Fibroblast of mammary gland (primary cell): ENCODE data around the gene ATP13A1.

ENCODE experiments used
- DNase-seq: peaks from one replicate; pipeline ENCODE4 v3.0.0-alpha.2; 2010; ENCODE audit warnings: low read depth
- H3K4me3 ChIP-seq: 2 replicates; pipeline ENCODE4 v1.5.1; 2011; ENCODE audit warnings: low read depth, mild to moderate bottlenecking, low read length, moderate library complexity; ENCODE audit not compliant: control insufficient read depth
- TF ChIP-seq, protein P1 (sequence below): conservative IDR thresholded peaks from 2 replicates; pipeline ENCODE4 v1.5.1; 2011; ENCODE audit warnings: low read depth, low read length, inconsistent platforms; ENCODE audit not compliant: control insufficient read depth, insufficient read depth

Gene ATP13A1

DNA sequence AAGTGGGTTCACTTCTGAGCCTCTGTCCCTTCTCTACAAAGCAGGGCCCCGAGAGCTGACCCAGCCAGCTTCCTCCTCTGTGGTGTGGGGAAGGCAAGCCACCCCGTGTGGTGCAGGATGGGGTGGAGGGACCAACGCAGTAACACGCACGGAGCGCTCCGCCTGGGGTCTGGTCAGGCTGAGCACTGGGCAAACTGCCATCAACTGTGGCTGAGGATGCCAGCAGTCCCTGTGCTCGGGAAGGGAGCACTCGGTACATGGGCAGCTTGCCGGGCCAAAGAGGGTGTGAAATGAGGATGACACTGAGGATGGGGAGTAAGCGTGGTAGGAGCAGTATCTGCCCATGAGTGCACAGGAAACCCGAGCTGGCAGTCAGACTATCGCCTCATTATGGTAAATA is 12.4 kb downstream of the ATP13A1 start:
- DNase-seq = no peak
- H3K4me3 ChIP-seq = no peak overlapping the region
- TF ChIP-seq, protein P1, sequence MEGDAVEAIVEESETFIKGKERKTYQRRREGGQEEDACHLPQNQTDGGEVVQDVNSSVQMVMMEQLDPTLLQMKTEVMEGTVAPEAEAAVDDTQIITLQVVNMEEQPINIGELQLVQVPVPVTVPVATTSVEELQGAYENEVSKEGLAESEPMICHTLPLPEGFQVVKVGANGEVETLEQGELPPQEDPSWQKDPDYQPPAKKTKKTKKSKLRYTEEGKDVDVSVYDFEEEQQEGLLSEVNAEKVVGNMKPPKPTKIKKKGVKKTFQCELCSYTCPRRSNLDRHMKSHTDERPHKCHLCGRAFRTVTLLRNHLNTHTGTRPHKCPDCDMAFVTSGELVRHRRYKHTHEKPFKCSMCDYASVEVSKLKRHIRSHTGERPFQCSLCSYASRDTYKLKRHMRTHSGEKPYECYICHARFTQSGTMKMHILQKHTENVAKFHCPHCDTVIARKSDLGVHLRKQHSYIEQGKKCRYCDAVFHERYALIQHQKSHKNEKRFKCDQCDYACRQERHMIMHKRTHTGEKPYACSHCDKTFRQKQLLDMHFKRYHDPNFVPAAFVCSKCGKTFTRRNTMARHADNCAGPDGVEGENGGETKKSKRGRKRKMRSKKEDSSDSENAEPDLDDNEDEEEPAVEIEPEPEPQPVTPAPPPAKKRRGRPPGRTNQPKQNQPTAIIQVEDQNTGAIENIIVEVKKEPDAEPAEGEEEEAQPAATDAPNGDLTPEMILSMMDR = no peak

DNA sequence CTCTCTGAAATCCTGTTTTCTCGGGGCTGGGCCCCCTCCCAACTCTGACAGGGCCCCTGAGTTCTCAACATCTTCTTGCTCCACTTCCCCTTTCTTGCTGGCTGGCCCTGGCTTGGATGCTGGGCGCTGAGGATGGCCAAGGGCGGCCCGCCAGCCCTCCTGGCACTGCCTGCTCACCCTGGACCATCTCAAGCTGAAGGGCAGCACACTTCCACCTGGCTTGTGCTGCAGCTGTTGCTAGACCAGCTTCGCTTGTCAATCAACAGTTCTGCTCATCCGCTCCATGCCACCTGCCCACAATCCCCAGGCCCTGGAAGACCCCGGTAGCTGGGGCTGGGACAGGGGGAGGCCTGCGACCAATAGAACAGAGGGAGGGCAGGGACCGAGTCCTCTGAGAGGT is 13.1 kb downstream of the ATP13A1 start:
- TF ChIP-seq, protein P1 = no peak
- no peak overlapping the region for H3K4me3 ChIP-seq
- DNase-seq = no peak

DNA sequence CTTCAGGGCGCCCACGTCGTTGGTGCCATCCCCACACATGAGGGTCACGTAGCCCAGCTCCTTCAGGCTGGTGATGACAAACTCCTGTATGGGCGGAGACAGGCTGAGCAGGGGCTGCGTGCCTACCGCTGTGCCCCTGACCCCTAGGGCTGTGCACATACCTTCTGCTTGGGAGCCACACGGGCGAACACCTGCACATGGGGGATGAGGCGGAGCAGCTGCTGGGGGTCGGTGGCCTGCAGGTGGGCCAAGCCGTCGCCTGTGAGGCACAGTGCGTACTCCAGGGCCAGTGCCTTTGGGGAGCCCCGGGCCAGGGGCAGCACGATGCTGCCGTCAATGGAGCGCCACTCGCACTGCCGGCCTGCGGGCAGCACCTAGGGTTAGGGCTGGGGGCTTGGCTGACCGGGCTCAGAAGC is 13.9 kb downstream of the ATP13A1 start:
- no peak for DNase-seq
- TF ChIP-seq, protein P1 = no peak
- no peak overlapping the region for H3K4me3 ChIP-seq

DNA sequence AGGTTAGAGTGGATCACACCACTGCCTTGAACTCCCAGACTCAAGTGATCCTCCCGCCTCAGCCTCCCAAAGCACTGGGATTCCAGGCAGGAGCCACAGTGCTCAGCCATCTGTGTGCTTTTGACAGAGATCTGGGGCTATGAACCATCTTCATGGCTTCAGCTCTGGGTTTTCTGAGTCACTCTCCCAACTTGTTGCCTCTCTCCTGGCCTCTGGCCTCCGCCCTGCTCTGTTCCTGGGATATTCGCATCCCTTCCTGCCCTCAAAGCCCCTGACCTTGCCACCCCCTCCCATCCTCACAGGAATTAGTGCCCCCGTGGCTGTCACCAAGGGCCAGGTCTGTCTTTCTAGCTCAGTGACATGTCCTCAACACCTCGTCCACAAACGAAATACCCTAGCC is 14.3 kb downstream of the ATP13A1 start:
- DNase-seq = no peak
- H3K4me3 ChIP-seq = no peak overlapping the region
- TF ChIP-seq, protein P1 = no peak

DNA sequence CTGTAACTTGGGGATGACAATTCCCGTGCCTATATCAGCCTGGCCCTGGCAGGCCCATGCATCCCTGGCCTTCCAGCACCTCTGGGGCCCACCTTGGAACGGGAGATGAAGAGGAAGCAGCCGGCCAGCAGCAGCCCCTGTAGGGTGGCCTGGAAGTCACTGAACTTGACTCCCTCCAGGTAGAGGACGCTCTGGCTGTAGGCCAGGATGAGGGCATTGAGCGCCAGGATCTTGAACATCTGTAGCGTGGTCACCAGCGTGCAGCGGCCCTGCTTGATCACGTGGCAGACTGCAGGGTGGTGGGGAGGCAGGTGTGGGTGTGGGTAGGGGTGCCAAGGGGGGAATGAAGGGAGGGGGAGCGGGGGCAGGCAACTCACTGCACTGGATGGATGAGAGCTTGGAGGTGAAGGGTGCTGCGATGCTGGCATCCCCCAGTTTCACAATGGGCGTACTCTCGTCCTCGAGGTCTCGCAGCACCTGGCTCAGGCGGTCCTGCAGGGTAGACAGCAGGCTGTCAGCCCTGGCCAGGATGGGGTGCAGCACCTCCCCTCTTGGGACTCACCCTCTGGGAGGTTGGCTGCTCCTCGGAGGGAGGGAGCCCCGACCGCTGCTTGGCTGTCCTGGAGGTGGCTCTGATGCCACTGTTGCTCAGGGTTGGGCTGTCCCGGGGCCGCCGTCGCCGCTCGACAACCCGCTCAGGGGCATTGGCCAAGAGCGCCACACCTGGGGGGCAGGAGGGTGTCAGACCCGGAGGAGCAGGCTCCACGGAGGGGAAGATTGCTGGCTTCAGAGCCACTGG is 16.2 kb downstream of the ATP13A1 start:
- TF ChIP-seq, protein P1 = no peak
- DNase-seq = no peak
- no peak overlapping the region for H3K4me3 ChIP-seq

DNA sequence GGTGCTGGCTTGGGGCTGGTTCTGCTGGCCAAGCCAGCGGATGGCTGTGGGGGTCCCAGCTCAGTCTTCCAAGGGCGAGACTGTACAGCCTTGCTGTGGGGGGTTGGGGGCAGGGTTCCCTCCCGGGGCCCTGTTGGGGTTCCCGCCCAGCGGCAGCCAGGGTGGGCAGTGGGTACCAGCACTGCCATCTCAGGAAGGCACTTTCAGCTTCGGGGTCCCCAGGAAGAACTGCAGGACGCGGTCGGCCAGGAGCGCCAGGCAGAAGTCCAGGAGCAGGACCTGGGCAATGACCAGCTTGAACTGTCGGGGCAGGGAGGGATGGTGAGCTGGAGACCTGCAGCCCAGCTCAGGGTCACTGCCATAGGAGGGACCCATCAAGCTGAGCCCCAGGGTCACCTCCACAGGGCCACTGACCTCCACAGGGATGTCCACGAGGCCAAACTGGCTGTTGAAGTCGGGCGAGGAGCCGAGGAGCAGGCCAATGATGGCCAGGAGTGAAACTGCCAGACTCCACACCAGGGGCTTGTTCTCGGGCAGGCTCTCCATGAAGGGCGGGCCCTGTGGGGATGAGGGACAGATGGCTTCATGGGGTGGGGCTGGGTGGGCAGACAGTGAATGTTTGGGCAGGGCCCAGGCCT is 18.1 kb downstream of the ATP13A1 start:
- no peak for DNase-seq
- H3K4me3 ChIP-seq = no peak overlapping the region
- TF ChIP-seq, protein P1 = no peak

DNA sequence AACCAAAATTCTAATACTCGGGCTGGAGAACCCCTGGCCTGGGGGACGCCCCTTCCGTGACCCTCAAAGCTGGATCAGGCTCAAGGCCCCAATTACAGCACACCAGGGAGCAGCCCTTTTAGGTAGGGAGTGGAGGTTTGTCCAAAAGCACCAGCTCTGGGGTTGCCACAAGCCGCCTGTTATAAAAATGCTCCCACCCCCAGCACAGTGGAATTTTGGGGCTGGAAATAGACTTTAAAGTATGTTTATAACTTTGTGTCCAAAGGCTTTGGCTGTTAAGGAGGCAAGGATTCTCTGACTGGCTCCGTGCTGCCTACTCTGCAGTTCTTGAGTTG is 19.5 kb downstream of the ATP13A1 start:
- DNase-seq = no peak
- TF ChIP-seq, protein P1 = no peak
- no peak overlapping the region for H3K4me3 ChIP-seq
